K562 (cell line): ENCODE data around the gene NCOA3. TPM values are rescaled to one million over a fixed set of nuclear protein-coding genes. Genes with fewer than 3 reads are reported as not detected.

Experiments used
- CHD2 ChIP-seq: IDR thresholded peaks from 2 replicates; pipeline ENCODE4 v1.6.1; 2011; ENCODE audit warnings: low read depth, low read length
- GTF2F1 ChIP-seq: IDR thresholded peaks from 2 replicates; pipeline ENCODE4 v1.6.1; 2011; ENCODE audit warnings: low read depth, low read length, improper control_type of control experiment
- KDM1A ChIP-seq, 2 experiments: fragments of 450-650 bp; IDR thresholded peaks; 2 replicates each; pipeline ENCODE4 v1.6.1; 2016; ENCODE audit warnings: mild to moderate bottlenecking in 2 of 2
- RAD21 ChIP-seq, 2 experiments: fragments of 250-450 bp in 1 of 2; fragments of 450-650 bp in 1 of 2; sonication (Bioruptor Pico) in 1 of 2; formaldehyde crosslinking in 1 of 2; IDR thresholded peaks in 1 of 2; conservative IDR thresholded peaks in 1 of 2; 2 replicates each; pipeline versions ENCODE4 v1.4.0 to v1.8.0; 2020 to 2022; ENCODE audit warnings: mild to moderate bottlenecking in 2 of 2, moderate library complexity in 1 of 2
- SAP30 ChIP-seq: fragments of 200-600 bp; sonication (generic); IDR thresholded peaks from 2 replicates; pipeline ENCODE4 v1.6.1; 2012; ENCODE audit warnings: borderline replicate concordance, low read depth, mild to moderate bottlenecking, moderate library complexity, low read length, control low read depth, inconsistent platforms; ENCODE audit not compliant: insufficient read depth, poor library complexity, severe bottlenecking
- SMARCA5 ChIP-seq: fragments of 450-650 bp; IDR thresholded peaks from 2 replicates; pipeline ENCODE4 v1.6.1; 2016
- SPI1 ChIP-seq: IDR thresholded peaks from 2 replicates; pipeline ENCODE4 v1.6.1; 2011; ENCODE audit warnings: low read depth, low read length, control low read depth, borderline replicate concordance
- SRSF3 ChIP-seq: fragments of 200-400 bp; formaldehyde crosslinking; IDR thresholded peaks from 2 replicates; pipeline ENCODE4 v1.6.1; 2016; ENCODE audit warnings: mild to moderate bottlenecking, low read length, moderate library complexity; ENCODE audit not compliant: insufficient read depth
- TAF15 ChIP-seq: fragments of 200-400 bp; formaldehyde crosslinking; IDR thresholded peaks from 2 replicates; pipeline ENCODE4 v1.6.1; 2017; ENCODE audit warnings: mild to moderate bottlenecking, low read depth, low read length, moderate library complexity
- TAF7 ChIP-seq: fragments of 450-650 bp; IDR thresholded peaks from 2 replicates; pipeline ENCODE4 v1.6.1; 2016; ENCODE audit warnings: missing genetic modification characterization, missing compliant biosample characterization
- ZC3H11A ChIP-seq: IDR thresholded peaks from 2 replicates; pipeline ENCODE4 v1.6.1; 2012; ENCODE audit warnings: low read depth, low read length, improper control_type of control experiment
- polyA plus RNA-seq, 8 experiments: library from polyadenylated mRNA; depleted of rRNA in 4 of 8; stranded (reverse) in 5 of 8; unstranded in 3 of 8; fragments of >200 nt; fragmentation: Nextera tagmentation in 2 of 8; fragmentation: Illumina TruSeq in 1 of 8; extraction: Ambion mirVana in 2 of 8; extraction: Trizol in 1 of 8; gene quantifications; 2 replicates each; pipeline versions ENCODE4 v1.2.1 to v1.2.3, GENCODE V29; 2011 to 2014; ENCODE audit warnings: inconsistent platforms in 1 of 8, missing spikeins in 1 of 8
- total RNA-seq, 7 experiments: library from RNA; depleted of rRNA in 6 of 7; stranded (reverse); fragments of >200 nt in 6 of 7; fragmentation: Illumina TruSeq in 2 of 7; extraction: Trizol in 2 of 7; gene quantifications; 2 replicates each; pipeline versions ENCODE4 v1.2.1 to v1.2.3, GENCODE V29; 2011 to 2021; ENCODE audit warnings: low replicate concordance in 1 of 7
- TF ChIP-seq, protein P1 (sequence below), 2 experiments: fragments of 450-650 bp; formaldehyde crosslinking in 1 of 2; IDR thresholded peaks; 2 replicates each; pipeline versions ENCODE4 v1.4.0 to v1.6.1; 2014 to 2020; ENCODE audit warnings: mild to moderate bottlenecking in 2 of 2, borderline replicate concordance in 1 of 2, low read depth in 1 of 2
- TF ChIP-seq, protein P2 (sequence below): fragments of 250-450 bp; sonication (Bioruptor Pico); IDR thresholded peaks from 2 replicates; pipeline ENCODE4 v1.4.0; 2020
- TF ChIP-seq, protein P3 (sequence below): fragments of 450-650 bp; formaldehyde crosslinking; IDR thresholded peaks from 2 replicates; pipeline ENCODE4 v1.4.0; 2020; ENCODE audit warnings: mild to moderate bottlenecking, moderate library complexity
- TF ChIP-seq, protein P4 (sequence below): fragments of 250-450 bp; sonication (Bioruptor Pico); IDR thresholded peaks from 2 replicates; pipeline ENCODE4 v1.6.1; 2021; ENCODE audit warnings: mild to moderate bottlenecking

Gene NCOA3
- total and polyA plus RNA-seq, 9 of the 15 experiments (the other 6 are each of a cell fraction or from before 2014, with no cell fraction given), result 3.2 to 24.3 (median 14.4) TPM

DNA sequence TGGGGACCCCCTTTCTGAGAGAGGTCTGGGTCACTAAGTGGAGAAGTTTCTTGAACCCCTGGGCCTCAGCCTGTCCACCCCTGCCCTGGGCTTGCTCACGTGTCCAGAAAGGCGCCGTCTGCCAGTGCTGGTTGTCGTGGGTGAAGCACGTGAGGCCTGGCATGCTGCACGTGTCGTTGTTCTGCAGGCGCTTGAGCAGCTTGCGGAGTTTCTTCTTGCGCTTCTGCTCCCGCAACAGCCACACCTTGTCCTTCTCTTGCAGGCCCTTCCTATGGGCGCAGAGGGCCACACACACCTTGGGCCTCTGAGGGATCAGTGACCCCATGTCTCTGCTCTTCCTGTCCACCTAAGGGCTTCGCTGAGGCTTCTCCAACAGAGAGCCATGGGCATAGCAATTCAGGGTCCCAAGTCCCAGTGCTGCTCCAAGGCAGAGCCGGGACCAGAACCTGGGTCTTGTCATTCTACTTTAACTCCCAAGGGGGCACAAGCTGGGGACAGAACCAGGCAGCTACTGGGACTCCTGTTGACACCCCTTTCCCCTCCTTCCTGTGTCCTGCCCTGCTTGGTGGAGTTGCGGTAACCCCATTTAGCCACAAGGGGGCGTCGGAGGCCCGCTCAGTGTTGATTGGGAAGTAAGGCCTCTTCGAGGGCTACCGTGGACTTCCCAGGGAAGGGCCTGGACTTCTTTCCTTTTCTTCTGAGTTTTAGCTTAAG is 161.8 kb downstream of the NCOA3 start (continued):
- TF ChIP-seq, protein P1, sequence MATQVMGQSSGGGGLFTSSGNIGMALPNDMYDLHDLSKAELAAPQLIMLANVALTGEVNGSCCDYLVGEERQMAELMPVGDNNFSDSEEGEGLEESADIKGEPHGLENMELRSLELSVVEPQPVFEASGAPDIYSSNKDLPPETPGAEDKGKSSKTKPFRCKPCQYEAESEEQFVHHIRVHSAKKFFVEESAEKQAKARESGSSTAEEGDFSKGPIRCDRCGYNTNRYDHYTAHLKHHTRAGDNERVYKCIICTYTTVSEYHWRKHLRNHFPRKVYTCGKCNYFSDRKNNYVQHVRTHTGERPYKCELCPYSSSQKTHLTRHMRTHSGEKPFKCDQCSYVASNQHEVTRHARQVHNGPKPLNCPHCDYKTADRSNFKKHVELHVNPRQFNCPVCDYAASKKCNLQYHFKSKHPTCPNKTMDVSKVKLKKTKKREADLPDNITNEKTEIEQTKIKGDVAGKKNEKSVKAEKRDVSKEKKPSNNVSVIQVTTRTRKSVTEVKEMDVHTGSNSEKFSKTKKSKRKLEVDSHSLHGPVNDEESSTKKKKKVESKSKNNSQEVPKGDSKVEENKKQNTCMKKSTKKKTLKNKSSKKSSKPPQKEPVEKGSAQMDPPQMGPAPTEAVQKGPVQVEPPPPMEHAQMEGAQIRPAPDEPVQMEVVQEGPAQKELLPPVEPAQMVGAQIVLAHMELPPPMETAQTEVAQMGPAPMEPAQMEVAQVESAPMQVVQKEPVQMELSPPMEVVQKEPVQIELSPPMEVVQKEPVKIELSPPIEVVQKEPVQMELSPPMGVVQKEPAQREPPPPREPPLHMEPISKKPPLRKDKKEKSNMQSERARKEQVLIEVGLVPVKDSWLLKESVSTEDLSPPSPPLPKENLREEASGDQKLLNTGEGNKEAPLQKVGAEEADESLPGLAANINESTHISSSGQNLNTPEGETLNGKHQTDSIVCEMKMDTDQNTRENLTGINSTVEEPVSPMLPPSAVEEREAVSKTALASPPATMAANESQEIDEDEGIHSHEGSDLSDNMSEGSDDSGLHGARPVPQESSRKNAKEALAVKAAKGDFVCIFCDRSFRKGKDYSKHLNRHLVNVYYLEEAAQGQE (IDR thresholded peaks at IDR 0.05; ENCODE audit: borderline replicate concordance), result peak; percentile 48; the same call in 1 of the 2 replicates
- TF ChIP-seq, protein P1 (CRISPR knock-in tag; IDR thresholded peaks at IDR 0.05; ENCODE audit: low read depth), result no peak
- TF ChIP-seq TAF7 (tag) (no peak), CHD2 (no peak), SMARCA5 (no peak), KDM1A (IDR thresholded peaks at IDR 0.05) (no peak), ZC3H11A (no peak), SAP30 (no peak), GTF2F1 (no peak), SPI1 (no peak), SRSF3 (no peak), TAF15 (no peak), RAD21 (CRISPR knock-in tag; conservative IDR thresholded peaks at IDR 0.05 in 1 of 2, IDR thresholded peaks at IDR 0.05 in 1 of 2) (peak; percentile 62 to 77)
- TF ChIP-seq, protein P2, sequence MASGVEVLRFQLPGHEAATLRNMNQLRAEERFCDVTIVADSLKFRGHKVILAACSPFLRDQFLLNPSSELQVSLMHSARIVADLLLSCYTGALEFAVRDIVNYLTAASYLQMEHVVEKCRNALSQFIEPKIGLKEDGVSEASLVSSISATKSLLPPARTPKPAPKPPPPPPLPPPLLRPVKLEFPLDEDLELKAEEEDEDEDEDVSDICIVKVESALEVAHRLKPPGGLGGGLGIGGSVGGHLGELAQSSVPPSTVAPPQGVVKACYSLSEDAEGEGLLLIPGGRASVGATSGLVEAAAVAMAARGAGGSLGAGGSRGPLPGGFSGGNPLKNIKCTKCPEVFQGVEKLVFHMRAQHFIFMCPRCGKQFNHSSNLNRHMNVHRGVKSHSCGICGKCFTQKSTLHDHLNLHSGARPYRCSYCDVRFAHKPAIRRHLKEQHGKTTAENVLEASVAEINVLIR (CRISPR knock-in tag), result no peak
- TF ChIP-seq, protein P3, sequence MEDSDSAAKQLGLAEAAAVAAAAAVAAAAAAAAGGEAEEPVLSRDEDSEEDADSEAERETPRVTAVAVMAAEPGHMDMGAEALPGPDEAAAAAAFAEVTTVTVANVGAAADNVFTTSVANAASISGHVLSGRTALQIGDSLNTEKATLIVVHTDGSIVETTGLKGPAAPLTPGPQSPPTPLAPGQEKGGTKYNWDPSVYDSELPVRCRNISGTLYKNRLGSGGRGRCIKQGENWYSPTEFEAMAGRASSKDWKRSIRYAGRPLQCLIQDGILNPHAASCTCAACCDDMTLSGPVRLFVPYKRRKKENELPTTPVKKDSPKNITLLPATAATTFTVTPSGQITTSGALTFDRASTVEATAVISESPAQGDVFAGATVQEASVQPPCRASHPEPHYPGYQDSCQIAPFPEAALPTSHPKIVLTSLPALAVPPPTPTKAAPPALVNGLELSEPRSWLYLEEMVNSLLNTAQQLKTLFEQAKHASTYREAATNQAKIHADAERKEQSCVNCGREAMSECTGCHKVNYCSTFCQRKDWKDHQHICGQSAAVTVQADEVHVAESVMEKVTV (CRISPR knock-in tag), result peak; percentile 47
- TF ChIP-seq, protein P4, sequence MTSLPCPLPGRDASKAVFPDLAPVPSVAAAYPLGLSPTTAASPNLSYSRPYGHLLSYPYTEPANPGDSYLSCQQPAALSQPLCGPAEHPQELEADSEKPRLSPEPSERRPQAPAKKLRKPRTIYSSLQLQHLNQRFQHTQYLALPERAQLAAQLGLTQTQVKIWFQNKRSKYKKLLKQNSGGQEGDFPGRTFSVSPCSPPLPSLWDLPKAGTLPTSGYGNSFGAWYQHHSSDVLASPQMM (CRISPR knock-in tag), result no peak
